ENCODE measurements around the gene AP5M1. TPM values are rescaled to one million over a fixed set of nuclear protein-coding genes. Genes with fewer than 3 reads are reported as not detected.
"Not testable (repeated sequence)": the region's sequence is repeated elsewhere in the genome, so short reads cannot be mapped to it uniquely, and the experiment has no call there.

Gene AP5M1
- total RNA-seq, 1 donor from 2014 or later: 153 TPM

GRCh38 chr14:57323721-57324120 lies 55.0 kb downstream of the AP5M1 start:
- no peak for DNase-seq (ENCODE audit: low spot score)

DNA sequence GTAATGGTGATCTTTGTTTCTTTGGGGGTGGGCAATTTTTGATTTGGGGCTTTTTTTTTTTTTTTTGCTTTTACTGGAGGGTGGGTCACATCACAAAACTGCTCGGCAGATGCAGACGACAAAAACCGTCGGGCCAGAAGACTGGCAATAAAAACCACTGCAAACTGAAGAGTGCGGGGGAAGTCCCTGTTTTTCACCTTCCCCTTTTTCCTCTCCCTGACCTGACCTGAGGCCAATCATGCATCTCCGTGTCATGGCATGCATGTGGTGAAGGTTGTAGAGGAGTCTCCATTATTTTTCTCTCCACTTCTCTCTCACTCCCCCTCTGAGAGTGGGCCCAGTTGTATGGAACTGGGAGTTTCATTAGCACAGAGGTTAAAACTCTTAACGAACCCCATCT lies 57.5 kb downstream of the AP5M1 start:
- TF ChIP-seq, protein P1, sequence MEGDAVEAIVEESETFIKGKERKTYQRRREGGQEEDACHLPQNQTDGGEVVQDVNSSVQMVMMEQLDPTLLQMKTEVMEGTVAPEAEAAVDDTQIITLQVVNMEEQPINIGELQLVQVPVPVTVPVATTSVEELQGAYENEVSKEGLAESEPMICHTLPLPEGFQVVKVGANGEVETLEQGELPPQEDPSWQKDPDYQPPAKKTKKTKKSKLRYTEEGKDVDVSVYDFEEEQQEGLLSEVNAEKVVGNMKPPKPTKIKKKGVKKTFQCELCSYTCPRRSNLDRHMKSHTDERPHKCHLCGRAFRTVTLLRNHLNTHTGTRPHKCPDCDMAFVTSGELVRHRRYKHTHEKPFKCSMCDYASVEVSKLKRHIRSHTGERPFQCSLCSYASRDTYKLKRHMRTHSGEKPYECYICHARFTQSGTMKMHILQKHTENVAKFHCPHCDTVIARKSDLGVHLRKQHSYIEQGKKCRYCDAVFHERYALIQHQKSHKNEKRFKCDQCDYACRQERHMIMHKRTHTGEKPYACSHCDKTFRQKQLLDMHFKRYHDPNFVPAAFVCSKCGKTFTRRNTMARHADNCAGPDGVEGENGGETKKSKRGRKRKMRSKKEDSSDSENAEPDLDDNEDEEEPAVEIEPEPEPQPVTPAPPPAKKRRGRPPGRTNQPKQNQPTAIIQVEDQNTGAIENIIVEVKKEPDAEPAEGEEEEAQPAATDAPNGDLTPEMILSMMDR (IDR thresholded peaks at IDR 0.05; ENCODE audit: unreplicated experiment): no peak
- Mint-ChIP-seq H3K36me3 (ENCODE audit: low read depth, unreplicated experiment) (no peaks in the 10 kb centered on the region), H3K9me3 (ENCODE audit: unreplicated experiment) (no peaks in the 10 kb centered on the region), H3K27me3 (ENCODE audit: unreplicated experiment) (peaks cover 4% of the 10 kb centered on the region), H3K4me3 (ENCODE audit: unreplicated experiment) (no peak overlapping the region), H3K4me1 (ENCODE audit: unreplicated experiment) (no peaks in the 10 kb centered on the region), H3K27ac (ENCODE audit: unreplicated experiment) (no peak overlapping the region)
- DNase-seq (ENCODE audit: low spot score): no peak

More at GRCh38 chr14:57323721-57324120, 55.0 kb downstream of the AP5M1 start:
- TF ChIP-seq, protein P1 (IDR thresholded peaks at IDR 0.05; ENCODE audit: unreplicated experiment): no peak
- H3K4me1 Mint-ChIP-seq (ENCODE audit: unreplicated experiment): no peaks in the 10 kb centered on the region
- no peak overlapping the region for H3K27ac Mint-ChIP-seq (ENCODE audit: unreplicated experiment)
- H3K4me3 Mint-ChIP-seq (ENCODE audit: unreplicated experiment): no peak overlapping the region
- H3K36me3 Mint-ChIP-seq (ENCODE audit: low read depth, unreplicated experiment): no peaks in the 10 kb centered on the region
- H3K9me3 Mint-ChIP-seq (ENCODE audit: unreplicated experiment): no peaks in the 10 kb centered on the region
- peaks cover 3% of the 10 kb centered on the region for H3K27me3 Mint-ChIP-seq (ENCODE audit: unreplicated experiment)

DNA sequence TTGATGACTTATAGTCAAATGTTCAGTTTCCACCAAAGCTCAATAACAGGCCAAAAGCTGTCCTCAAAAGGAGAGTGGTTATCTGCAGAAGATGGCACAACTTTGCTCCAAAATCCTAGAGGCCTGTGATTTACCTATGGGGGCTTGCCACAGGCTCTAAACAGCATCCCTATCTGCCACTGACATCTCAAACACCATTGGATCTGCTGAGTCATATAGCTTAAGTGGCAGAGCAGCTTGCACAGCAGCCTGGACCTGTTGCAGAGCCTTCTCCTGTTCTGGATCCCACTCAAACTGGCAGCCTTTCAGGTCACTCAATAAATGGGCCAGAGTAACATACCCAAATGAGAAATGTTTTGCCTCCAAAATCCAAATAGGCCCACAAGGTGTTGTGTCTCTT lies 61.1 kb downstream of the AP5M1 start:
- no peak overlapping the region for H3K4me3 Mint-ChIP-seq (ENCODE audit: unreplicated experiment)
- H3K4me1 Mint-ChIP-seq (ENCODE audit: unreplicated experiment): no peaks in the 10 kb centered on the region
- H3K9me3 Mint-ChIP-seq (ENCODE audit: unreplicated experiment): peaks cover 4% of the 10 kb centered on the region
- no peak overlapping the region for H3K27ac Mint-ChIP-seq (ENCODE audit: unreplicated experiment)
- TF ChIP-seq, protein P1 (IDR thresholded peaks at IDR 0.05; ENCODE audit: unreplicated experiment): no peak
- no peak for DNase-seq (ENCODE audit: low spot score)
- peaks cover 6% of the 10 kb centered on the region for H3K27me3 Mint-ChIP-seq (ENCODE audit: unreplicated experiment)
- peaks cover 8% of the 10 kb centered on the region for H3K36me3 Mint-ChIP-seq (ENCODE audit: low read depth, unreplicated experiment)

GRCh38 chr14:57332475-57332874 lies 63.7 kb downstream of the AP5M1 start:
- not testable (repeated sequence) for DNase-seq (ENCODE audit: low spot score); H3K27ac Mint-ChIP-seq (ENCODE audit: unreplicated experiment); H3K4me1 Mint-ChIP-seq (ENCODE audit: unreplicated experiment); H3K27me3 Mint-ChIP-seq (ENCODE audit: unreplicated experiment); H3K4me3 Mint-ChIP-seq (ENCODE audit: unreplicated experiment); H3K9me3 Mint-ChIP-seq (ENCODE audit: unreplicated experiment)
- H3K36me3 Mint-ChIP-seq (ENCODE audit: low read depth, unreplicated experiment): peaks cover 12% of the 10 kb centered on the region

DNA sequence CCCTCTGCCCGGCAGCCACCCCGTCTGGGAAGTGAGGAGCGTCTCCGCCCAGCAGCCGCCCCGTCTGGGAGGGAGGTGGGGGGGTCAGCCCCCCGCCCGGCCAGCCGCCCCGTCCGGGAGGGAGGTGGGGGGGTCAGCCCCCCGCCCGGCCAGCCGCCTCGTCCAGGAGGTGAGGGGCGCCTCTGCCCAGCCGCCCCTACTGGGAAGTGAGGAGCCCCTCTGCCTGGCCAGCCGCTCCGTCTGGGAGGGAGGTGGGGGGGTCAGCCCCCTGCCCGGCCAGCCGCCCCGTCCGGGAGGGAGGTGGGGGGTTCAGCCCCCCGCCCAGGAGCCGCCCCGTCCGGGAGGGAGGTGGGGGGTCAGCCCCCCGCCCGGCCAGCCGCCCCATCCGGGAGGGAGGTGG lies 65.0 kb downstream of the AP5M1 start:
- H3K9me3 Mint-ChIP-seq (ENCODE audit: unreplicated experiment): not testable (repeated sequence)

GRCh38 chr14:57343545-57344297 lies 75.0 kb downstream of the AP5M1 start:
- not testable (repeated sequence) for DNase-seq (ENCODE audit: low spot score); H3K9me3 Mint-ChIP-seq (ENCODE audit: unreplicated experiment); H3K27me3 Mint-ChIP-seq (ENCODE audit: unreplicated experiment); H3K4me3 Mint-ChIP-seq (ENCODE audit: unreplicated experiment); H3K27ac Mint-ChIP-seq (ENCODE audit: unreplicated experiment); H3K36me3 Mint-ChIP-seq (ENCODE audit: low read depth, unreplicated experiment)
- H3K4me1 Mint-ChIP-seq (ENCODE audit: unreplicated experiment): peaks cover 16% of the 10 kb centered on the region

More for the DNA sequence above, 65.0 kb downstream of the AP5M1 start:
- H3K36me3 Mint-ChIP-seq (ENCODE audit: low read depth, unreplicated experiment): peaks cover 12% of the 10 kb centered on the region
- not testable (repeated sequence) for H3K27ac Mint-ChIP-seq (ENCODE audit: unreplicated experiment); H3K27me3 Mint-ChIP-seq (ENCODE audit: unreplicated experiment); H3K4me1 Mint-ChIP-seq (ENCODE audit: unreplicated experiment); DNase-seq (ENCODE audit: low spot score); H3K4me3 Mint-ChIP-seq (ENCODE audit: unreplicated experiment)
